GM19397 (cell line): Measurements from ENCODE around the gene NUP93.
"Not testable (repeated sequence)": the region's sequence is repeated elsewhere in the genome, so short reads cannot be mapped to it uniquely, and the experiment has no call there.

Source experiments
- ATAC-seq: cut with Tn5 transposase; IDR thresholded peaks from one replicate; pipeline ENCODE4 v1.9.1; 2021; ENCODE audit warnings: mild to moderate bottlenecking, moderate library complexity; ENCODE audit not compliant: unreplicated experiment

NUP93 gene

DNA sequence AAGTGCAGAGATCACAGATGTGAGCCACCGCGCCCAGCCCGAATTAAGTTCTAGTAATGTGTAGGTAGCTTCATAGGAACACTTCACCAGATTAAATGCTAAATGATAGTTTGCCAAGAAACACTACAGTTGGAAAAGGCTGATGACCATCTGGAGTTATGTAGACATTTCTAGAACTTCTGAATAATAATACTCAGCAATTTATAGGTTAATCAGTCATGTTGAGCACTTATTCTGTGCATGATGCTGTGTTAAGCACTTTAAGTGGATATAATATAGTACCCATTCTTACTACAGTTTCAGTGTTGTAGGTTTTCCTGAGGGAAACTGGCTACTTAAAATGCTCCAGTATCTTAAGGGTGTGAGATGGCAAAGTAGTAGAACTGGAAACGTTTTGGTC is 45.2 kb downstream of the NUP93 start:
- no peak for ATAC-seq

GRCh38 chr16:56776562-56776961 is 46.6 kb downstream of the NUP93 start:
- ATAC-seq = no peak

DNA sequence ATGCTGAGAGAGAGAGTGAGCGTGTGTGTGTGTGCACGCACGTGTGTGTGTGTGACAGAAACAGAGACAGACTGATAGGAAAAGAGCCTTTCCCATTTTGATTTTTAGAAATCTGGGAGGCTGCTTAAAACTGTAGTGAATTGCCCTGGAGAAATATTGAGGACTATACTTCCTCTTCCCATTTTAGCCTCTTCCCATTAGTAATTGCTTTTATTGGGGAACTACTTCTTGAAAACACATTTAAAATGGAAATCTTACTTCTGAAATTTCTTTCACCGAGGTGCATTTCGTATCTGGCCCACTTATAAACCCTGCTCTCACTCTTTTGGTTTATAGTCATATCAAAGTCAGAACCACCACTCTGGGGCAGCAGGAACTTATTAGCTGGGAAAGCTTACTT is 47.1 kb downstream of the NUP93 start:
- no peak for ATAC-seq

GRCh38 chr16:56777482-56777881 is 47.6 kb downstream of the NUP93 start:
- ATAC-seq = no peak

DNA sequence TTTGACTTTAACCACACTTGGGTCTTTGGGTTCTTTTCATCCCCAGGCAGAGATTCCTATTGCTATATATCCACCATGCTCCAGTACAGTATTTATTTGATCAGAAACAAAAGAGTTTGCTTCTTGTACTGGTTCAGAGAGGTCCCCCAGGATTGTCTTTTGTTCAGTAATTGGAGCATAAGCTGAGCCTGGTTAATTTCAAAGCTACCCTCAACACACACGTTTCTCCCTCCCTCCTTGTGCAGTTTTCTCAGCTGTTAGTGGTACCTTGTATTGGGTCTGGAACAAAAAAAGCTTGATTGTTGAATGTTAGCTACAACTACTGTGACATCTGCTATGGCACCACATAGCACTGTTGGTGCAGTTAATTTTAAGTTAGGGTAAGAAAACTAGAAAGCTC is 50.0 kb downstream of the NUP93 start:
- no peak for ATAC-seq

DNA sequence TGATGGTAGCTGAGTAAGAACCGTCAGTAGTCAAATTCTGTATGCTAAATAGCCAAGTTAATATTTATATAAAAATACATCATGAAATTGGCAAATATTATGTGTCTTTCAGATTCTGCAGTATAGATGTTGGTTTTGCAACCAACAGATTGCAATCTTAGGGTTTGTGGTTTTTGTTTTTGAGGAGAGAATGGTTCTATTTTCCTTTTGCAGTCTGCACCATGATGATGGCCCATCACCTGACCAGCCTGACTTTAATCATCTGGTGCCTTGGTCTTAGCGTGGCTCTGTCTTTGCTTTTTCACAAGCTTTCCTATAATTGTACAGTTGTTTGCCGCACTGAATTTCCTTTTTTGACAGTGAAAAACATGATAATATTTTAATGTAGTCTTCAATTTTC is 50.7 kb downstream of the NUP93 start:
- no peak for ATAC-seq

- no peak for ATAC-seq
These were observed 51.6 kb downstream of the NUP93 start for GRCh38 chr16:56781528-56781961.

GRCh38 chr16:56783344-56783743 is 53.4 kb downstream of the NUP93 start:
- no peak for ATAC-seq

- ATAC-seq = no peak
These were observed 55.4 kb downstream of the NUP93 start for GRCh38 chr16:56785317-56785716.

DNA sequence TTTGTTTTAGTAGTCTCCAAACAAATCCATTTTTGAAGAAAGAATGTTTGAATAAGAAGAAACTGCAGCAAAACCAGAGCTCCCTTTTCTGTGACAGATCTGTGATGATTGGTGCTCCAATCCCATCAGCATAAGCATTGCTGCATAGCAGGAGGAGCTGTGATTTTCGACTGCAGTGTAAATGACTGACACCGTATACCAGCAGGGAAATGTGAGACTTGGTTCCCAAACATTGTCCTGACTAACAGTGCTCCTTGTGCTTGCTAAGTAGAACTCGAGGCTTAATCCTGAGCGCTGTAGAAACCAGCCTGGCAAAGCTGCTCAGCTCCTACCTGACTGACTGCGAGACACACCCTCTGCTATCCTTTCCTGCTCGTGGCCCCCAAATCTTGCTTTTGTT is 57.2 kb downstream of the NUP93 start:
- no peak for ATAC-seq

DNA sequence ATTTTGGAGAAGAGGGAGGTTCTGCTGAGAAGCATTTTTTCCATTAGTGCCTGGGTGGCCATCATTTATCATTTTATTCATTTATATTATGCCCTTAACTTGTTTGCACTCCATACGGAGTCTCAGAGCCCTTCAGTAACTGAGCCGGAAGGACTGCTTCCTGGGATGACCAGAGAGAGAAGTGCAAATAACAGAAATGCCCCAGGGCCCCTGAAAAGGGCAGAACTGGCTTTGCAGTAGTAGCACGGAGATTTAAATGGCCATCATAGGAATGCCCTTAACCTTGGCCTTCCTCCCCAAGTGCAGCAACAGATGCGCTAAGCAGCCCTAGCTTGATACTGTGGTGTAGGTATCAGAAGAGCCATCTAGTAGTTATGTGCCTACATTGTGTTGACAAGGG is 58.5 kb downstream of the NUP93 start:
- ATAC-seq = no peak

- ATAC-seq = no peak
These were observed 59.4 kb downstream of the NUP93 start for GRCh38 chr16:56789360-56789759.

DNA sequence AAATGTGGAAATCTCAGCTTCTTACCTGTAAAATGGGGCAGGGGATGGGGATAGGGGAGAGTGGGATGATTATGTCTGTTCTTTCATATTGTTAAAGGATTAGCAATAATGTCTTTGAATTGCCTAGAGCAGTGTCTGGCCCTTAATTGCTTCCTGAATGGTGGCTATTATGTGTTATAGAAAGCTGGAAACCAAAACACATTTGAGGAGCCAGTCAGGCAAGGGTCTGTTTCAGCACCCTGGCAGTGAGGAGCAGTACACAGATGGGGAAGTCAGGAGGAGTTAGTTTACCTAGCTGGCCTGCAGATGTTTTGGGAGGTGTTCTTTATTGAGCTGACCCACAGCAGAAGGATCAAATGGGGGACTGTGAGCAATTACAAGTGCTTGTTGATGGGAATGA is 63.0 kb downstream of the NUP93 start:
- ATAC-seq = no peak

GRCh38 chr16:56793492-56793891 is 63.6 kb downstream of the NUP93 start:
- ATAC-seq = no peak

- no peak for ATAC-seq
These were observed 65.1 kb downstream of the NUP93 start for GRCh38 chr16:56795011-56795410.

GRCh38 chr16:56797038-56797437 is 67.1 kb downstream of the NUP93 start:
- not testable (repeated sequence) for ATAC-seq

GRCh38 chr16:56797861-56798260 is 67.9 kb downstream of the NUP93 start:
- no peak for ATAC-seq

DNA sequence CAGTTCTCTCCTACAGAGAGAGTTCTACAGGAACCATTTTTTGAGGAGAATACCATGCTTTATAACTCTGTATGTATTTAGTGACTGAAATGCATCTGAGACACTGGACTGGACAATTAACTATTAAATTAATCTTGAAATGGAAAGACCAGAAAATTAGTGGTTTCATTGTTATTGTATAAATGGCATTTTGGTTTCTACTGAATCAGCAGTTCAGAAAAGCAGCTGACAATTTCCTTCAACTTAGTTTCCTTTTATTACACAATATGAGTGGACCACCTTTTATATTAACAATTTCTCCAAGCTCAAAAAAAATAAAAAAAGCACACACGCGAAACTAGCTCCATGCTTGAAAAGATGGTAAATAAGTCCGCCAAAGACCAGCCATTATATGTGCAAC is 69.0 kb downstream of the NUP93 start:
- ATAC-seq = no peak

- no peak for ATAC-seq
These were observed 70.4 kb downstream of the NUP93 start for GRCh38 chr16:56800355-56800754.

- no peak for ATAC-seq
These were observed 71.8 kb downstream of the NUP93 start for GRCh38 chr16:56801762-56802161.

- no peak for ATAC-seq
These were observed 77.2 kb downstream of the NUP93 start for GRCh38 chr16:56807011-56807675.

DNA sequence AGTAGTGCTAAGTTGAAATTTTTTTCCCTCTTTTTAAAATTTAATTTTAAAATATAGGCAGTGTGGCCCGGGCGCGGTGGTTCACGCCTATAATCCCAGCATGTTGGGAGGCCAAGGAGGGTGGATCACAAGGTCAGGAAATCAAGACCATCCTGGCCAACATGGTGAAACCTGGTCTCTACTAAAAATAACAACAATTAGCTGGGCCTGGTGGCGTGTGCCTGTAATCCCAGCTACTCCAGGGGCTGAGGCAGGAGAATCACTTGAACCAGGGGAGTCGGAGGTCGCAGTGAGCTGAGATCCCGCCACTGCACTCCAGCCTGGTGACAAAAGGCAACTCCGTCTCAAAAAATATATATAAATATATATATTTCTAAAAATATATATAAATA is 77.7 kb downstream of the NUP93 start:
- not testable (repeated sequence) for ATAC-seq

DNA sequence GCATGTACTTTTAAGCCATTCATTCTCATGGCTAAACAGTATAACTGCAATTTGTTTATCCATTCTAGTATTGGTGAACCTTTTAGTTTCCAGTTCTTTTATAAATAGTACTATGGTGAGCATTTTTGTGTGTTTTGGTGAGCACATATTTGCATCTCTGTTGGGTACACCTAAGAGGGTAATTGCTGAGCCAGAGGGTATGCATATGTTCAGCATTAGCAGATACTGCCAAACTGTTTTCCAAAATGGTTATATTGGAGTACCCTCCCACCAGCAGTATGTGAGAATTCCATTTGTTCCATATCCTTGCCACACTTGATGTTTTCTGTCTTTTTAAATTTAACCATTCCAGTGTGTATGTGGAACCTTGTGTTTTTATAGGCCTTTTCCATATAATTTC is 81.0 kb downstream of the NUP93 start:
- ATAC-seq = no peak
